Frontal cortex (tissue), 4 donors: ENCODE results near the gene TELO2. TPM values are rescaled to one million over a fixed set of nuclear protein-coding genes. Genes with fewer than 3 reads are reported as not detected.
A peak's percentile ranks its signal among the peaks of the same experiment; 100 is the strongest.
"Not testable (repeated sequence)": the region's sequence is repeated elsewhere in the genome, so short reads cannot be mapped to it uniquely, and the experiment has no call there.

Source experiments
- DNase-seq, 2 donors: peaks; one replicate each; pipeline ENCODE4 v3.0.0; 2012; ENCODE audit warnings: low spot score in 2 of 2
- FAIRE-seq: peaks from 2 replicates; lab custom pipeline; 2012; peaks lifted over from hg19 to GRCh38; lab: Jason Lieb, UNC
- total RNA-seq: library from RNA; depleted of rRNA; stranded (reverse); fragments of >200 nt; gene quantifications from one replicate; pipeline ENCODE4 v1.2.3, GENCODE V29; 2014
- donor health status: control.
- donor health status: control.
- donor health status: control.

Gene TELO2
- total RNA-seq, 1 donor from 2014 or later: 14.3 TPM

GRCh38 chr16:1474082-1474795 is 18.9 kb upstream of the TELO2 start:
- DNase-seq: no peak
- FAIRE-seq: no peak

DNA sequence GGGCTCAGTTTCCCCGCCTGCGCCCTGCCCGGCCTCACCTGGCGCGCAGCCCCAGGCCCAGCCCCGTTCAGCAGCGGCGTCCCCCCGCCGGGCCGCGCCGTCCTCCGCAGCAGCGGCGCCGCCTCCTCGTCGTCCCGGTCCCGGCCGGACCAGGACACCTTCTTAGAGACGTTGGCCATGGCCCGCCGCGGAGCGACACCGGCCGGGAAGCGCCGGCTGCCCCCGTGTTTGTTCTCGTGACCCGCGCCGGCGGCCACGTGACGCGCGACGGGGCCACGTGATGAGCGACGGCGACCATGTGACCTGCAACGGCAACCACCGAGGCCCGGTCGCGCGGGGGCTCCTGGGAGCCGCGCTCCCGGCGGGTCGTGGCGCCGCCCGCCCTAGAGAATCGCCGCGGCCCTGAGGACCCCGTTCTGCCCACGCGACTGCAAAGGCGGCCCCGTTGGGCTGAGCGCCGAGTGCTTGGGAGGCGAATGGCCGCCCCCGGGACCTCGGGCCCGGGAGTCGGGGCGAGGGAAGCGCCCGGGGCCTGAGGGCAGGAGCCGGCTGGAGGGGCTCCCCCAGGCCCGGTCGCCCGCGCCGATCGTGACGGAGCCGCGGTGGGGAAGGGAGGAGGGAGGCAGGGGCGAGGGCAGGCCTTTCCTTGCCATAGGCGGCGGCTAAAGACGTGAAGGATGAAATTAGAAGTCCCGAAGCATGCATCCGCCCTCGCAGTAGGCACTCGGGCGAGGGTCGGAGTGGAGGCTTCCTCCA is 18.2 kb upstream of the TELO2 start, which contains the start of gene CLCN7:
Gene CLCN7, minus strand, starts transcription at position 233 of the 756 bp plus-strand sequence. Its CDS starts 54 bp downstream, at position 179.
- FAIRE-seq: no peak
- peak; percentile 99 to 100 for DNase-seq

DNA sequence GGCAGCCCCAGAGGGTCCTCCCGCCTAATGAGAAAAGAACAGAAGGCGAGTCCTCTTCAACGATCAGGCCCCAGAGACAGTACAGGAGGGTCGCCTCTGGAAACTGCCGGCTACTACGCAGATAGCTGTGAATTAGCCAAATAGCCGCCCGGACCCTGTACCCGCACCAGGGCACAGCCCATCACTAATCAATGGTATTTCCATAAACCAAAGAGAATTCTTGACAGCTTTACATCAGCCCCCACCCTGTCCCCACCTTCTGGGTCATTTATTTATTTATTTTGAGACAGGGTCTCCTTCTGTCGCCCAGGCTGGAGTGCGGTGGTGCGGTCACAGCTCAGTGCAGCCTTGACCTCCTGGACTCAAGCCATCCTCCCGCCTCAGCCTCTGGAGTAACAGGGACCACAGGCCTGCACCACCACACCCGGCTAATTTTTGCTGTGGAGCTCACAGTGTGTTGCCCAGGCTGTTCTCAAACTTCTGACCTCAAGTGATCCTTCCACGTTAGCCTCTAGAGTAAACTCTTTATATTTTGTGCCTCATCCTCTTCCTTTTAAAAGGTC is 17.5 kb upstream of the TELO2 start:
- no peak for FAIRE-seq
- DNase-seq: no peak

GRCh38 chr16:1477033-1477432 is 16.1 kb upstream of the TELO2 start:
- DNase-seq (no peak), FAIRE-seq (no peak)

DNA sequence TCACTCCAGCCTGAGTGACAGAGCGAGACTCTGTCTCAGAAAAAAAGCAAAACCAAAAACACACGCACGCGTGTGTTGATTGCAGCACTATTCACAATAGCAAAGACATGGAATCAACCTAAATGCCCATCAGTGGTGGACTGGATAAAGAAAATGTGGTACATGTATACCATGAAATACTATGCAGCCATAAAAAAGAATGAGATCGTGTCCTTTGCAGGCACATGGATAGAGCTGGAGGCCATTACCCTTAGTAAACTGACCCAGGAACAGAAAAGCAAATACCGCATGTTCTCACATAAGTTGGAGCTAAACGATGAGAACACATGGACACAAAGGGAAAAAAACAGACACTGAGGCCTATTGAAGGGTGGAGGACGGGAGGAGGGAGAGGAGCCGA is 14.2 kb upstream of the TELO2 start:
- not testable (repeated sequence) for DNase-seq, FAIRE-seq

GRCh38 chr16:1481906-1482835 is 11.0 kb upstream of the TELO2 start:
- DNase-seq (no peak), FAIRE-seq (no peak)

DNA sequence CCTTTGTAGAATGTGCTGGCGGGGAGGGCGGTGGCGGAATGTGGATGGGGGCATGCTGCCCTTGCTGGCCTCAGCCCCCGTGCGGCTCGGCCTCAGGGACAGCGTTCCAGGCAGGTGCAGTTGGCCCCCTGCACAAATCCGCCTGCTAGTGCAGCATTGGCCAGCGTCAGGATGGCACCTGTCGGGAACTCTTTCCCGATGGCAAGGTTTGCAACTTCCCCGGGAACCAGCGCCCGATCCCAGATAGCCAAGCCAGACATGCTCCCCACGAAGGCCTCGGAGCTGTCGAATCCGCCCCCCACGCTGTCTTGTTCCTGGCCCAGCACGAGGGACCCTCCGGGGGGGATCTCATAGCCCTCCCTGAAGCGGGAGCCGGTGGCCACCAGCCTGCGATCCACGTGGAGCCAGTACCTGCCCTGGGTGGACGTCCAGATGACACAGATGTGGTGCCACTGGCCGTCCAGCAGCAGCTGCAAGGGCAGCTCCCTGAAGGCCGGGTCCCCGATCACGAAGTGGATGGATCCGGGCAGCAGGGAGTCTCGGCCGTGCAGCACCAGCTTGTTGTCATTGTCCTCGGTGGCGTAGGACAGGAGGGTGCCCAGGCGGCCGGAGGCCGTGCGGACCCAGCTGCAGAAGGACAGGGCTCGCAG is 7.2 kb upstream of the TELO2 start:
- DNase-seq (no peak), FAIRE-seq (no peak)

DNA sequence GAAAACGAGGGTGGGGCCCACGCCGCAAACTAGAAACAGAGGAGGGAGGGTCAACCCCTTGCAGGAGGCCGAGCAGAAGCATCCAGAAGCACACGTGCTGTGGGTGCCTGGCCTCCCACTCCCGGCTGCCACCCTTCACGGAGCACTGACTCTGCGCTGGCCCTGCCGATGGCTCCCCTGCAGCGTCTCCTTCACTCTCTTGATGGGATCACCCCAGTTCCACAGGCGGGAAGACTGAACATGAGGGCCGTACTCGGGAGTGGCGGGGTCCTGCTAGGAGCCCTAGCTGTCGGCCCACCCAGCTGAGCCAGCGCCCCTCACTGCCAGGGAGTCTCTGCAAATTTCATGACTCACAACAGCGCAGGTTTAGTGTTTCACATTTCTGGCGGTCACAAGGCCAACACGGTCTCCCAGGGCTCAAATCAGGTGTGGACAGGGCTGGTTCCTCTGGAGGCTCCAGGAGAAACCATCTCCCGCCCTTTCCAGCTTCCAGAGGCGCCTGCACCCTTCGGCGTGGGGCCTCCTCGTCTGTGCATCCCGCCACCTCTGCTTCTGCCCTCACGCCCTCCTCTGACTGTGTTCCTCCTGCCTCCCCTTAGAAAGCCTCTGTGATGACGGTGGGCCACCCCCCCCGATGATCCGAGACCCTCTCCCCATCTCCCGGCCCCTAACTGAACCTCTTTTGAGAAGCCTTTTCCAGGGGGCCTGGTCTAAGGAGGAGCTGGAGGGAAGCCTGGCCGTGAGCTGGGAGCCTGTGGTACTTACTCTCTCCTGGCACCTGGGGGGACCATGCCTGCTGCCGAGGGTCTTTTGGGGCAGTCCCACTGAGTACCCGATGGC is 6.4 kb upstream of the TELO2 start:
- no peak for FAIRE-seq
- DNase-seq: no peak

GRCh38 chr16:1487395-1488053 is 5.6 kb upstream of the TELO2 start:
- DNase-seq (no peak), FAIRE-seq (no peak)

GRCh38 chr16:1488054-1488601 is 5.0 kb upstream of the TELO2 start:
- DNase-seq (no peak), FAIRE-seq (no peak)

GRCh38 chr16:1488619-1489018 is 4.5 kb upstream of the TELO2 start, which contains the start of gene PTX4:
TSS of gene PTX4 (minus strand) at chr16:1488944. CDS start at chr16:1488909, 35 bp downstream.
- DNase-seq: no peak
- no peak for FAIRE-seq

- FAIRE-seq (no peak), DNase-seq (no peak)
Measured at GRCh38 chr16:1489077-1489476, 4.1 kb upstream of the TELO2 start.

DNA sequence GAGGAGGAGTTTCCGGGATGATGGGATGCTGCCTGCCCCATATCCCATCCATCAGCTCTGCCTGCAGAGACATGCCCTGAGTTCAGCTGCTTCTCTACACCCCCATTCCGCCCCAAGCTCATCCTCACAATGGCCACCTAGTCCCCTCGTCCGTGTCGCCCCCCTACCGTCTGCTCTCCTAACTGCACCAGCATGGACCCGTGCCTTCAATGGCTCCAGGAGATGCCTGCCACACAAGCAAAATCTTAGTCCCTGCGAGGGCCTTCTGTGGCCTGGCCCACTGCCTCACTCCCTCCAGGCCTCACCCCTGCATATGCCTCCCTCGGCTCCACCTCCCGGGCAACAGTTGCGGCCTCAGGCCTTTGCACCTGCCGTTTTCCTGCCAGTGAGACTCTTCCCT is 1.8 kb upstream of the TELO2 start:
- DNase-seq: no peak
- no peak for FAIRE-seq

- no peak for FAIRE-seq
- no peak for DNase-seq
Measured at GRCh38 chr16:1492082-1492922, 858 bp upstream of the TELO2 start.

- no peak for FAIRE-seq
- no peak for DNase-seq
Measured at GRCh38 chr16:1493746-1494094, 560 bp downstream of the TELO2 start.

GRCh38 chr16:1494129-1494640 is 1.0 kb downstream of the TELO2 start:
- DNase-seq (peak in 1 of 2 donors; percentile 65), FAIRE-seq (no peak)

- FAIRE-seq (no peak), DNase-seq (no peak)
Measured at GRCh38 chr16:1494711-1495110, 1.6 kb downstream of the TELO2 start.
